Thyroid gland (tissue), 4 donors: ENCODE data around the gene ERC1. TPM values are rescaled to one million over a fixed set of nuclear protein-coding genes. Genes with fewer than 3 reads are reported as not detected.

ENCODE experiments used
- DNase-seq, 2 donors: peaks; one replicate each; pipeline ENCODE4 v3.0.0-alpha.2; 2019
- H3K27ac ChIP-seq, 3 donors: fragments of 200-600 bp; sonication (generic); 1 replicate in 2 of 3; 2 replicates in 1 of 3; pipeline ENCODE4 v1.5.1; 2016 to 2019; ENCODE audit warnings: mild to moderate bottlenecking in 1 of 3, moderate library complexity in 1 of 3
- H3K27me3 ChIP-seq: fragments of 200-600 bp; sonication (generic); one replicate; pipeline ENCODE4 v1.5.1; 2019
- H3K36me3 ChIP-seq, 2 donors: fragments of 200-600 bp; sonication (generic); one replicate each; pipeline ENCODE4 v1.5.1; 2016 to 2019
- H3K4me1 ChIP-seq, 2 donors: fragments of 200-600 bp; sonication (generic); one replicate each; pipeline ENCODE4 v1.5.1; 2017 to 2019
- H3K4me3 ChIP-seq, 3 donors: fragments of 200-600 bp; sonication (generic); replicated peaks in 1 of 3; 1 replicate in 2 of 3; 2 replicates in 1 of 3; pipeline ENCODE4 v1.5.1; 2016; ENCODE audit warnings: mild to moderate bottlenecking in 1 of 3
- H3K9me3 ChIP-seq: fragments of 200-600 bp; sonication (generic); one replicate; pipeline ENCODE4 v1.5.1; 2017
- CTCF ChIP-seq, 6 experiments: fragments of 200-600 bp in 3 of 6; fragments of 450-650 bp in 3 of 6; sonication (generic) in 3 of 6; IDR thresholded peaks; one replicate each; pipeline ENCODE4 v1.5.1; 2016 to 2019; ENCODE audit warnings: antibody characterized with exemption in 6 of 6, mild to moderate bottlenecking in 2 of 6, inconsistent platforms in 1 of 6, moderate library complexity in 1 of 6
- POLR2A ChIP-seq, 2 donors: fragments of 450-650 bp; IDR thresholded peaks; one replicate each; pipeline ENCODE4 v1.6.1; 2017; ENCODE audit warnings: antibody characterized with exemption in 2 of 2, mild to moderate bottlenecking in 2 of 2, moderate library complexity in 1 of 2
- WGBS, 2 donors: methylation state at CpG; one replicate each; pipeline ENCODE4 v1.1.5; 2017; 5-methylcytosine and 5-hydroxymethylcytosine counted together
- intact Hi-C: fragments of 100-400 bp; cut with DNase I; formaldehyde crosslinking; loops from one replicate; pipeline ENCODE4 v1.15.1; 2023
- total RNA-seq, 4 donors: library from RNA; depleted of rRNA; stranded (reverse); fragments of >200 nt; gene quantifications; one replicate each; pipeline ENCODE4 v1.2.3, GENCODE V29; 2016

ERC1 gene
- 10 to 100 TPM; 39.8 to 84.2 (median 75.8) TPM for total RNA-seq

- Histone ChIP-seq H3K36me3 (no peaks in the 10 kb centered on the region), H3K27me3 (no peaks in the 10 kb centered on the region), H3K4me3 (peak within 1 kb of the TSS; percentile 45 to 91 (median 83)), H3K9me3 (no peaks in the 10 kb centered on the region), H3K4me1 (peaks cover 11 to 30% of the 10 kb centered on the region in 2 donors), H3K27ac (peak within 1 kb of the TSS; percentile 96 to 99 (median 98))
- TF ChIP-seq POLR2A (IDR thresholded peaks at IDR 0.05) (peak; percentile 71 to 92), CTCF (IDR thresholded peaks at IDR 0.05) (peak in 2 of 6 experiments; percentile 4 to 9)
- 0% methylated on average over 23 of the region's 87 CpGs; no CpG with 5 or more reads in 1 of the 2 donors for WGBS, 2 donors
- intact Hi-C loops = no loop called here
- peak; percentile 91 to 93 for DNase-seq
Measured at GRCh38 chr12:990661-991349, at the start of gene ERC1. TSS of gene ERC1 (plus strand) at chr12:991223. CDS start at chr12:1027904, 36,681 bp downstream.

GRCh38 chr12:943051-943450 lies 48.0 kb upstream of the ERC1 start:
- no peak overlapping the region for H3K27ac ChIP-seq
- TF ChIP-seq POLR2A (IDR thresholded peaks at IDR 0.05) (no peak), CTCF (IDR thresholded peaks at IDR 0.05) (no peak)
- WGBS, 2 donors = 78 to 95% methylated on average over 6 of the region's 6 CpGs
- H3K4me3 ChIP-seq = no peak overlapping the region
- no peaks in the 10 kb centered on the region for H3K36me3 ChIP-seq
- no peaks in the 10 kb centered on the region for H3K9me3 ChIP-seq
- no peaks in the 10 kb centered on the region for H3K27me3 ChIP-seq
- intact Hi-C loops = no loop called here
- DNase-seq = no peak
- H3K4me1 ChIP-seq = peaks cover 3 to 14% of the 10 kb centered on the region in 2 donors

GRCh38 chr12:944211-944610 lies 46.8 kb upstream of the ERC1 start:
- H3K36me3 ChIP-seq = no peaks in the 10 kb centered on the region
- WGBS, 2 donors = 63 to 64% methylated on average over 7 of the region's 7 CpGs
- peaks cover 4 to 21% of the 10 kb centered on the region in 2 donors for H3K4me1 ChIP-seq
- no peak overlapping the region for H3K27ac ChIP-seq
- no peaks in the 10 kb centered on the region for H3K27me3 ChIP-seq
- no peak for DNase-seq
- TF ChIP-seq CTCF (IDR thresholded peaks at IDR 0.05) (no peak), POLR2A (IDR thresholded peaks at IDR 0.05) (no peak)
- no peak overlapping the region for H3K4me3 ChIP-seq
- intact Hi-C loops = no loop called here
- no peaks in the 10 kb centered on the region for H3K9me3 ChIP-seq

- Histone ChIP-seq H3K4me1 (peaks cover 4 to 21% of the 10 kb centered on the region in 2 donors), H3K36me3 (no peaks in the 10 kb centered on the region), H3K27me3 (no peaks in the 10 kb centered on the region), H3K9me3 (no peaks in the 10 kb centered on the region), H3K27ac (peak overlapping the region in 1 of 3 donors; percentile 17), H3K4me3 (no peak overlapping the region)
- DNase-seq = no peak
- TF ChIP-seq POLR2A (IDR thresholded peaks at IDR 0.05) = no peak
- TF ChIP-seq CTCF (IDR thresholded peaks at IDR 0.05) = no peak
- intact Hi-C loops = loop anchor here (5.0 kb wide), 1 partner anchor 129 kb away; no protein-coding TSS in a partner anchor
Measured at GRCh38 chr12:946212-946611, 44.8 kb upstream of the ERC1 start.

GRCh38 chr12:946631-947030 lies 44.4 kb upstream of the ERC1 start:
- intact Hi-C loops = loop anchor here (5.0 kb wide), 1 partner anchor 129 kb away; no protein-coding TSS in a partner anchor
- no peak overlapping the region for H3K27ac ChIP-seq
- no peaks in the 10 kb centered on the region for H3K36me3 ChIP-seq
- WGBS, 2 donors = 81 to 87% methylated on average over 6 of the region's 6 CpGs
- no peak overlapping the region for H3K4me3 ChIP-seq
- no peaks in the 10 kb centered on the region for H3K9me3 ChIP-seq
- no peak for DNase-seq
- no peaks in the 10 kb centered on the region for H3K27me3 ChIP-seq
- TF ChIP-seq POLR2A (IDR thresholded peaks at IDR 0.05) (no peak), CTCF (IDR thresholded peaks at IDR 0.05) (no peak)
- H3K4me1 ChIP-seq = peaks cover 4 to 21% of the 10 kb centered on the region in 2 donors
